ENCODE data around the gene LARP1B.

LARP1B gene

GRCh38 chr4:128134925-128135324, 73.8 kb downstream of the LARP1B start:
- H3K4me1 ChIP-seq (ENCODE audit: control insufficient read depth in 1 of 2, insufficient read depth in 2 of 2, low read length in 2 of 2), result no peaks in the 10 kb centered on the region
- H2BK12ac ChIP-seq (ENCODE audit: low read length), result no peak overlapping the region
- H3K23ac ChIP-seq (ENCODE audit: low read length), result no peak overlapping the region
- no peak overlapping the region for H4K8ac ChIP-seq (ENCODE audit: low read depth, low read length)
- no peak overlapping the region for H4K12ac ChIP-seq (ENCODE audit: low read depth, low read length)
- H3K9me3 ChIP-seq (ENCODE audit: insufficient read depth, low read depth, low read length), result no peaks in the 10 kb centered on the region
- no peaks in the 10 kb centered on the region for H3K79me2 ChIP-seq (ENCODE audit: control insufficient read depth, insufficient read depth, low read length, poor library complexity)
- DNase-seq, result no peak
- no peak overlapping the region for H4K91ac ChIP-seq (ENCODE audit: low read depth, low read length)
- H3K27me3 ChIP-seq (ENCODE audit: insufficient read depth, low read length), result no peaks in the 10 kb centered on the region
- H2BK5ac ChIP-seq (ENCODE audit: low read depth, low read length, poor library complexity), result no peak overlapping the region
- no peak overlapping the region for H3K4me2 ChIP-seq (ENCODE audit: low read length)
- H3K79me1 ChIP-seq (ENCODE audit: low read length), result no peaks in the 10 kb centered on the region
- H3K4ac ChIP-seq (ENCODE audit: low read depth, low read length), result no peak overlapping the region
- no CpG with 5 or more reads among the region's 6 CpGs for WGBS (ENCODE audit: extremely low coverage, insufficient coverage, insufficient read length)
- no peak overlapping the region for H3K4me3 ChIP-seq (ENCODE audit: low read depth, low read length)
- H3K18ac ChIP-seq (ENCODE audit: low read length), result no peak overlapping the region
- H3K14ac ChIP-seq (ENCODE audit: low read length), result no peak overlapping the region
- H2BK120ac ChIP-seq (ENCODE audit: insufficient read depth, low read length, poor library complexity), result no peak overlapping the region
- H3K9ac ChIP-seq (ENCODE audit: low read length), result no peak overlapping the region
- H2AFZ ChIP-seq (ENCODE audit: insufficient read depth, low read length, poor library complexity), result no peak overlapping the region
- peaks cover 4 to 5% of the 10 kb centered on the region in 2 experiments for H3K36me3 ChIP-seq (ENCODE audit: control insufficient read depth in 1 of 2, insufficient read depth in 2 of 2, low read length in 2 of 2)
- H2AK5ac ChIP-seq (ENCODE audit: low read length), result no peak overlapping the region
- no peak overlapping the region for H3K27ac ChIP-seq (ENCODE audit: low read depth, low read length)

- WGBS (ENCODE audit: extremely low coverage, insufficient coverage, insufficient read length), result no CpG with 5 or more reads among the region's 3 CpGs
- Histone ChIP-seq H3K18ac (ENCODE audit: low read length) (no peak overlapping the region), H2AFZ (ENCODE audit: insufficient read depth, low read length, poor library complexity) (no peak overlapping the region), H4K91ac (ENCODE audit: low read depth, low read length) (no peak overlapping the region), H3K79me1 (ENCODE audit: low read length) (no peaks in the 10 kb centered on the region), H2BK120ac (ENCODE audit: insufficient read depth, low read length, poor library complexity) (no peak overlapping the region), H3K9ac (ENCODE audit: low read length) (no peak overlapping the region), H3K23ac (ENCODE audit: low read length) (no peak overlapping the region), H3K27ac (ENCODE audit: low read depth, low read length) (no peak overlapping the region), H2BK5ac (ENCODE audit: low read depth, low read length, poor library complexity) (no peak overlapping the region), H4K12ac (ENCODE audit: low read depth, low read length) (no peak overlapping the region), H3K79me2 (ENCODE audit: control insufficient read depth, insufficient read depth, low read length, poor library complexity) (no peaks in the 10 kb centered on the region), H3K14ac (ENCODE audit: low read length) (no peak overlapping the region), H3K4me1 (ENCODE audit: control insufficient read depth in 1 of 2, insufficient read depth in 2 of 2, low read length in 2 of 2) (no peaks in the 10 kb centered on the region), H3K9me3 (ENCODE audit: insufficient read depth, low read depth, low read length) (no peaks in the 10 kb centered on the region), H3K4me3 (ENCODE audit: low read depth, low read length) (no peak overlapping the region), H3K36me3 (ENCODE audit: control insufficient read depth in 1 of 2, insufficient read depth in 2 of 2, low read length in 2 of 2) (peaks cover 4 to 5% of the 10 kb centered on the region in 2 experiments), H3K27me3 (ENCODE audit: insufficient read depth, low read length) (no peaks in the 10 kb centered on the region), H2AK5ac (ENCODE audit: low read length) (no peak overlapping the region), H4K8ac (ENCODE audit: low read depth, low read length) (no peak overlapping the region), H3K4ac (ENCODE audit: low read depth, low read length) (no peak overlapping the region), H3K4me2 (ENCODE audit: low read length) (no peak overlapping the region), H2BK12ac (ENCODE audit: low read length) (no peak overlapping the region)
- DNase-seq, result no peak
These were observed 74.3 kb downstream of the LARP1B start for GRCh38 chr4:128135391-128135790.

GRCh38 chr4:128141866-128142265, 80.8 kb downstream of the LARP1B start:
- Histone ChIP-seq H3K18ac (ENCODE audit: low read length) (no peak overlapping the region), H3K36me3 (ENCODE audit: control insufficient read depth in 1 of 2, insufficient read depth in 2 of 2, low read length in 2 of 2) (peaks cover 2 to 3% of the 10 kb centered on the region in 2 experiments), H3K4me2 (ENCODE audit: low read length) (peak overlapping the region; percentile 6), H2BK12ac (ENCODE audit: low read length) (no peak overlapping the region), H2AK5ac (ENCODE audit: low read length) (no peak overlapping the region), H4K12ac (ENCODE audit: low read depth, low read length) (no peak overlapping the region), H2BK120ac (ENCODE audit: insufficient read depth, low read length, poor library complexity) (no peak overlapping the region), H3K4me3 (ENCODE audit: low read depth, low read length) (no peak overlapping the region), H3K27me3 (ENCODE audit: insufficient read depth, low read length) (no peaks in the 10 kb centered on the region), H3K9ac (ENCODE audit: low read length) (peak overlapping the region; percentile 37), H3K4ac (ENCODE audit: low read depth, low read length) (no peak overlapping the region), H3K4me1 (ENCODE audit: control insufficient read depth in 1 of 2, insufficient read depth in 2 of 2, low read length in 2 of 2) (peaks cover 3 to 6% of the 10 kb centered on the region in 2 experiments), H3K79me2 (ENCODE audit: control insufficient read depth, insufficient read depth, low read length, poor library complexity) (no peaks in the 10 kb centered on the region), H2BK5ac (ENCODE audit: low read depth, low read length, poor library complexity) (no peak overlapping the region), H4K91ac (ENCODE audit: low read depth, low read length) (no peak overlapping the region), H3K79me1 (ENCODE audit: low read length) (no peaks in the 10 kb centered on the region), H3K23ac (ENCODE audit: low read length) (no peak overlapping the region), H3K27ac (ENCODE audit: low read depth, low read length) (peak overlapping the region; percentile 20), H4K8ac (ENCODE audit: low read depth, low read length) (no peak overlapping the region), H3K14ac (ENCODE audit: low read length) (no peak overlapping the region), H2AFZ (ENCODE audit: insufficient read depth, low read length, poor library complexity) (no peak overlapping the region), H3K9me3 (ENCODE audit: insufficient read depth, low read depth, low read length) (no peaks in the 10 kb centered on the region)
- DNase-seq, result no peak

GRCh38 chr4:128145727-128146126, 84.6 kb downstream of the LARP1B start:
- H2BK5ac ChIP-seq (ENCODE audit: low read depth, low read length, poor library complexity), result no peak overlapping the region
- no peak overlapping the region for H3K27ac ChIP-seq (ENCODE audit: low read depth, low read length)
- no peak overlapping the region for H4K8ac ChIP-seq (ENCODE audit: low read depth, low read length)
- H2AK5ac ChIP-seq (ENCODE audit: low read length), result no peak overlapping the region
- H2BK120ac ChIP-seq (ENCODE audit: insufficient read depth, low read length, poor library complexity), result no peak overlapping the region
- H2AFZ ChIP-seq (ENCODE audit: insufficient read depth, low read length, poor library complexity), result no peak overlapping the region
- H3K18ac ChIP-seq (ENCODE audit: low read length), result no peak overlapping the region
- no peak overlapping the region for H4K12ac ChIP-seq (ENCODE audit: low read depth, low read length)
- no peaks in the 10 kb centered on the region for H3K79me2 ChIP-seq (ENCODE audit: control insufficient read depth, insufficient read depth, low read length, poor library complexity)
- H3K9ac ChIP-seq (ENCODE audit: low read length), result no peak overlapping the region
- no peak overlapping the region for H3K4me3 ChIP-seq (ENCODE audit: low read depth, low read length)
- H3K4me1 ChIP-seq (ENCODE audit: control insufficient read depth in 1 of 2, insufficient read depth in 2 of 2, low read length in 2 of 2), result peaks cover 3 to 6% of the 10 kb centered on the region in 2 experiments
- DNase-seq, result no peak
- no peaks in the 10 kb centered on the region for H3K36me3 ChIP-seq (ENCODE audit: control insufficient read depth in 1 of 2, insufficient read depth in 2 of 2, low read length in 2 of 2)
- no peak overlapping the region for H3K4ac ChIP-seq (ENCODE audit: low read depth, low read length)
- H3K14ac ChIP-seq (ENCODE audit: low read length), result no peak overlapping the region
- H3K79me1 ChIP-seq (ENCODE audit: low read length), result no peaks in the 10 kb centered on the region
- H3K4me2 ChIP-seq (ENCODE audit: low read length), result no peak overlapping the region
- no peak overlapping the region for H2BK12ac ChIP-seq (ENCODE audit: low read length)
- H3K23ac ChIP-seq (ENCODE audit: low read length), result no peak overlapping the region
- no CpG with 5 or more reads among the region's 2 CpGs for WGBS (ENCODE audit: extremely low coverage, insufficient coverage, insufficient read length)
- H3K27me3 ChIP-seq (ENCODE audit: insufficient read depth, low read length), result no peaks in the 10 kb centered on the region
- H4K91ac ChIP-seq (ENCODE audit: low read depth, low read length), result no peak overlapping the region
- H3K9me3 ChIP-seq (ENCODE audit: insufficient read depth, low read depth, low read length), result no peaks in the 10 kb centered on the region
